Measurements from ENCODE around the gene SHROOM1. TPM values are rescaled to one million over a fixed set of nuclear protein-coding genes. Genes with fewer than 3 reads are reported as not detected.
"Not testable (repeated sequence)": the region's sequence is repeated elsewhere in the genome, so short reads cannot be mapped to it uniquely, and the experiment has no call there.

The SHROOM1 gene
- total RNA-seq, 1 donor from 2014 or later, result 2.9 TPM

GRCh38 chr5:132805872-132806271, 24.6 kb downstream of the SHROOM1 start:
- DNase-seq, result not testable (repeated sequence)

GRCh38 chr5:132804219-132804618, 26.2 kb downstream of the SHROOM1 start:
- not testable (repeated sequence) for DNase-seq

- DNase-seq, result not testable (repeated sequence)
These were observed 27.8 kb downstream of the SHROOM1 start for GRCh38 chr5:132802685-132803066.

GRCh38 chr5:132802044-132802684, 28.3 kb downstream of the SHROOM1 start:
- no peak for DNase-seq

GRCh38 chr5:132800545-132800944, 29.9 kb downstream of the SHROOM1 start:
- no peak for DNase-seq

- DNase-seq, result no peak
These were observed 31.1 kb downstream of the SHROOM1 start for GRCh38 chr5:132799392-132799791.

GRCh38 chr5:132797651-132798050, 32.8 kb downstream of the SHROOM1 start:
- no peak for DNase-seq

- no peak for DNase-seq
These were observed 39.4 kb downstream of the SHROOM1 start for GRCh38 chr5:132791026-132791425.

GRCh38 chr5:132790201-132790865, 40.1 kb downstream of the SHROOM1 start:
- no peak for DNase-seq

- no peak for DNase-seq
These were observed 41.2 kb downstream of the SHROOM1 start for GRCh38 chr5:132788990-132789886.

- no peak for DNase-seq
These were observed 41.9 kb downstream of the SHROOM1 start for GRCh38 chr5:132788508-132788907.

- DNase-seq, result no peak
These were observed 43.4 kb downstream of the SHROOM1 start for GRCh38 chr5:132787076-132787475.

- no peak for DNase-seq
These were observed 44.6 kb downstream of the SHROOM1 start for GRCh38 chr5:132785864-132786263.

- peak; percentile 34 for DNase-seq
These were observed 45.1 kb downstream of the SHROOM1 start for GRCh38 chr5:132785365-132785764.

- no peak for DNase-seq
These were observed 48.3 kb downstream of the SHROOM1 start for GRCh38 chr5:132782101-132782500.

GRCh38 chr5:132781029-132781428, 49.4 kb downstream of the SHROOM1 start:
- no peak for DNase-seq

GRCh38 chr5:132780577-132780976, 49.9 kb downstream of the SHROOM1 start:
- DNase-seq, result no peak

- no peak for DNase-seq
These were observed 50.5 kb downstream of the SHROOM1 start for GRCh38 chr5:132779961-132780360.

- DNase-seq, result no peak
These were observed 51.6 kb downstream of the SHROOM1 start for GRCh38 chr5:132778856-132779255.

- DNase-seq, result no peak
These were observed 52.3 kb downstream of the SHROOM1 start for GRCh38 chr5:132778129-132778528.

GRCh38 chr5:132777209-132778069, 53.0 kb downstream of the SHROOM1 start, which contains the start of gene SEPTIN8:
TSS of gene SEPTIN8 (minus strand) at chr5:132777239. CDS start at chr5:132777137, 102 bp downstream.
- peak; percentile 80 for DNase-seq

- no peak for DNase-seq
These were observed 53.6 kb downstream of the SHROOM1 start for GRCh38 chr5:132776938-132777208.

All from tongue (tissue), 2 donors.